Endothelial cell of umbilical vein (primary cell): ENCODE data around the gene LRRC32. TPM values are rescaled to one million over a fixed set of nuclear protein-coding genes. Genes with fewer than 3 reads are reported as not detected.

Source experiments
- BruUV-seq: library from RNA; stranded (reverse); fragments of 400-500 nt; replicated peaks from 2 replicates; lab custom pipeline; 2021; lab: Mats Ljungman, UMichigan
- CTCF ChIA-PET: fragments of 300-600, 350-600 bp; sonication (Branson Sonifier 250); formaldehyde crosslinking; loops from one replicate; lab custom pipeline; 2021; ENCODE audit warnings: antibody characterized with exemption, inconsistent platforms; lab: Charles Lee
- POLR2A ChIA-PET: fragments of 300-600, 350-600 bp; sonication (Branson Sonifier 250); formaldehyde crosslinking; loops from one replicate; lab custom pipeline; 2021; ENCODE audit warnings: antibody characterized with exemption, inconsistent platforms; lab: Charles Lee
- DNase-seq: peaks from one replicate; pipeline ENCODE4 v3.0.0-alpha.2; 2011; ENCODE audit warnings: low read depth, low spot score
- FAIRE-seq: peaks from 2 replicates; lab custom pipeline; 2011; peaks lifted over from hg19 to GRCh38; lab: Jason Lieb, UNC
- H2AFZ ChIP-seq: 2 replicates; pipeline ENCODE4 v1.6.0; 2012; ENCODE audit warnings: low read depth, low read length, control low read depth, inconsistent platforms
- H3K27ac ChIP-seq: 2 replicates; pipeline ENCODE4 v1.5.1; 2011; ENCODE audit warnings: low read depth, mild to moderate bottlenecking, control low read depth, low read length, moderate library complexity; ENCODE audit not compliant: insufficient read depth
- H3K27me3 ChIP-seq, 2 experiments: 2 replicates each; pipeline versions ENCODE4 v1.6.0 to v1.6.1; 2011; ENCODE audit warnings: low read length in 2 of 2, mixed read lengths in 1 of 2; ENCODE audit not compliant: control insufficient read depth in 2 of 2, insufficient read depth in 2 of 2
- H3K36me3 ChIP-seq, 2 experiments: 2 replicates in 1 of 2; 3 replicates in 1 of 2; pipeline ENCODE4 v1.5.1; 2011; ENCODE audit warnings: low read length in 2 of 2, mild to moderate bottlenecking in 1 of 2, moderate library complexity in 1 of 2; ENCODE audit not compliant: control insufficient read depth in 2 of 2, insufficient read depth in 2 of 2; ENCODE audit errors: extremely low read depth in 1 of 2
- H3K4me1 ChIP-seq: 3 replicates; pipeline ENCODE4 v1.5.1; 2011; ENCODE audit warnings: mild to moderate bottlenecking, low read length; ENCODE audit not compliant: control insufficient read depth, insufficient read depth; ENCODE audit errors: extremely low read depth
- H3K4me2 ChIP-seq: 2 replicates; pipeline ENCODE4 v1.6.1; 2011; ENCODE audit warnings: low read length, control low read depth, mixed read lengths; ENCODE audit not compliant: insufficient read depth
- H3K4me3 ChIP-seq, 3 experiments: fragments of 200-600 bp in 1 of 3; sonication (generic), shearing (Covaris generic) in 1 of 3; replicated peaks in 1 of 3; 2 replicates each; pipeline ENCODE4 v1.5.1; 2011 to 2016; ENCODE audit warnings: control low read depth in 3 of 3, low read length in 3 of 3, mild to moderate bottlenecking in 2 of 3, inconsistent platforms in 1 of 3, low read depth in 1 of 3, moderate library complexity in 1 of 3; ENCODE audit not compliant: insufficient read depth in 1 of 3
- H3K79me2 ChIP-seq: 2 replicates; pipeline ENCODE4 v1.6.0; 2012; ENCODE audit warnings: low read length, inconsistent platforms; ENCODE audit not compliant: control insufficient read depth, insufficient read depth
- H3K9ac ChIP-seq: replicated peaks from 2 replicates; pipeline ENCODE3; 2011; ENCODE audit warnings: low read length, control low read depth; ENCODE audit not compliant: insufficient read depth; ENCODE audit errors: extremely low read depth
- H3K9me1 ChIP-seq: replicated peaks from 3 replicates; pipeline ENCODE4 v1.6.0; 2011; ENCODE audit warnings: mild to moderate bottlenecking, low read length; ENCODE audit not compliant: control insufficient read depth, insufficient read depth; ENCODE audit errors: extremely low read depth
- H3K9me3 ChIP-seq: replicated peaks from 2 replicates; pipeline ENCODE4 v1.5.1; 2012; ENCODE audit warnings: low read length, inconsistent platforms; ENCODE audit not compliant: control insufficient read depth, insufficient read depth
- H4K20me1 ChIP-seq: replicated peaks from 2 replicates; pipeline ENCODE3; 2011; ENCODE audit warnings: mild to moderate bottlenecking, low read length; ENCODE audit not compliant: control insufficient read depth, insufficient read depth; ENCODE audit errors: extremely low read depth
- CTCF ChIP-seq, 2 donors: IDR thresholded peaks; 1 replicate in 1 of 2; 2 replicates in 1 of 2; pipeline ENCODE4 v1.5.1; 2011; ENCODE audit warnings: low read length in 2 of 2, mild to moderate bottlenecking in 2 of 2, moderate library complexity in 2 of 2, control low read depth in 1 of 2, inconsistent platforms in 1 of 2, low read depth in 1 of 2; ENCODE audit not compliant: insufficient read depth in 1 of 2; ENCODE audit errors: extremely low read depth in 1 of 2
- EZH2 ChIP-seq: IDR thresholded peaks from 2 replicates; pipeline ENCODE4 v1.6.1; 2012; ENCODE audit warnings: borderline replicate concordance, low read depth, mild to moderate bottlenecking, moderate library complexity, low read length, inconsistent platforms; ENCODE audit not compliant: severe bottlenecking
- FOS ChIP-seq: IDR thresholded peaks from 2 replicates; pipeline ENCODE4 v1.6.1; 2011; ENCODE audit warnings: mild to moderate bottlenecking, low read length, moderate library complexity, borderline replicate concordance; ENCODE audit not compliant: insufficient read depth
- GATA2 ChIP-seq: IDR thresholded peaks from 2 replicates; pipeline ENCODE4 v1.7.0; 2011; ENCODE audit warnings: low read depth, mild to moderate bottlenecking, moderate library complexity, mixed read lengths, low read length; ENCODE audit not compliant: insufficient read length, insufficient read depth
- JUN ChIP-seq: IDR thresholded peaks from 2 replicates; pipeline ENCODE4 v1.6.1; 2011; ENCODE audit warnings: borderline replicate concordance, low read depth; ENCODE audit not compliant: insufficient read length, insufficient read depth
- MAX ChIP-seq: IDR thresholded peaks from 2 replicates; pipeline ENCODE4 v1.6.1; 2011; ENCODE audit not compliant: insufficient read depth, insufficient read length
- MYC ChIP-seq: IDR thresholded peaks from one replicate; pipeline ENCODE4 v1.6.1; 2011; ENCODE audit warnings: mild to moderate bottlenecking, low read depth, low read length
- POLR2A ChIP-seq: IDR thresholded peaks from 2 replicates; pipeline ENCODE4 v1.6.1; 2012; ENCODE audit warnings: low read depth, mild to moderate bottlenecking, control low read depth, low read length
- POLR2AphosphoS5 ChIP-seq: IDR thresholded peaks from 2 replicates; pipeline ENCODE4 v1.6.1; 2012; ENCODE audit warnings: low read depth, mild to moderate bottlenecking, control low read depth, low read length, moderate library complexity; ENCODE audit not compliant: insufficient read depth
- dilution Hi-C: fragments of 300-500 bp; cut with MboI; formaldehyde crosslinking; loops from one replicate; pipeline ENCODE4 v1.15.0; 2019; ENCODE audit warnings: low sequenced_read_pairs; ENCODE audit not compliant: extremely low pct_ligation_motif_present
- intact Hi-C: fragments of 100-400 bp; cut with micrococcal nuclease; formaldehyde crosslinking; loops from one replicate; pipeline ENCODE4 v1.10.0; 2022
- polyA plus RNA-seq, 4 experiments: library from polyadenylated mRNA; depleted of rRNA in 3 of 4; stranded (reverse) in 3 of 4; unstranded in 1 of 4; fragments of >200 nt; gene quantifications; 2 replicates each; pipeline versions ENCODE4 v1.2.1 to v1.2.3, GENCODE V29; 2011 to 2012; ENCODE audit warnings: missing spikeins in 1 of 4
- total RNA-seq: library from RNA; stranded (reverse); gene quantifications from 2 replicates; pipeline ENCODE4 v1.2.3, GENCODE V29; 2021

Gene LRRC32
- total and polyA plus RNA-seq, 2 donors (not counting 3 experiments of a cell fraction or from before 2014, with no cell fraction given) = 77.2 to 117 TPM

GRCh38 chr11:76649851-76650372 is 20.6 kb downstream of the LRRC32 start:
- no peak for FAIRE-seq
- intact Hi-C loops (no loop called here), dilution Hi-C loops (no loop called here)
- no peak overlapping the region for H3K4me2 ChIP-seq
- POLR2A ChIA-PET = no interaction called here
- no peaks in the 10 kb centered on the region for H3K9me3 ChIP-seq
- H3K4me1 ChIP-seq = no peaks in the 10 kb centered on the region
- BruUV-seq = no TSS peak
- DNase-seq = no peak
- no peak overlapping the region for H3K4me3 ChIP-seq
- H3K27ac ChIP-seq = no peak overlapping the region
- no peaks in the 10 kb centered on the region for H3K36me3 ChIP-seq
- H4K20me1 ChIP-seq = no peaks in the 10 kb centered on the region
- H3K27me3 ChIP-seq = peaks cover 3 to 7% of the 10 kb centered on the region in 2 experiments
- H3K9ac ChIP-seq = no peak overlapping the region
- H2AFZ ChIP-seq = no peak overlapping the region
- no peaks in the 10 kb centered on the region for H3K79me2 ChIP-seq
- CTCF ChIA-PET = no interaction called here
- no peak for TF ChIP-seq JUN
- no peak for TF ChIP-seq EZH2
- TF ChIP-seq FOS = no peak
- no peak for TF ChIP-seq MAX
- no peak for TF ChIP-seq MYC
- no peak for TF ChIP-seq GATA2
- TF ChIP-seq CTCF (IDR thresholded peaks at IDR 0.05; ENCODE audit: extremely low read depth in 1 of 2, insufficient read depth in 1 of 2, low read depth in 1 of 2, low read length in 2 of 2) = no peak
- no peak for TF ChIP-seq POLR2A
- no peak for TF ChIP-seq POLR2AphosphoS5
- no peaks in the 10 kb centered on the region for H3K9me1 ChIP-seq
